K562 (cell line): Measurements from ENCODE around the gene C17orf113. TPM values are rescaled to one million over a fixed set of nuclear protein-coding genes. Genes with fewer than 3 reads are reported as not detected.
A peak's percentile ranks its signal among the peaks of the same experiment; 100 is the strongest.

Source experiments
- ARID1B ChIP-seq: fragments of 450-650 bp; IDR thresholded peaks from 2 replicates; pipeline ENCODE4 v1.6.1; 2016; ENCODE audit warnings: antibody characterized with exemption, mild to moderate bottlenecking, inconsistent platforms
- ATF1 ChIP-seq, 2 experiments: fragments of 450-650 bp in 1 of 2; IDR thresholded peaks; 2 replicates each; pipeline ENCODE4 v1.6.1; 2016; ENCODE audit warnings: missing compliant biosample characterization in 1 of 2, missing genetic modification characterization in 1 of 2
- BRF1 ChIP-seq: IDR thresholded peaks from 3 replicates; pipeline ENCODE4 v1.6.1; 2011; ENCODE audit warnings: borderline replicate concordance, mild to moderate bottlenecking; ENCODE audit not compliant: insufficient read length; ENCODE audit errors: extremely low read depth
- CBFB ChIP-seq: sonication (generic); formaldehyde crosslinking; IDR thresholded peaks from 2 replicates; pipeline ENCODE4 v1.4.0; 2020; ENCODE audit warnings: mild to moderate bottlenecking, missing genetic modification reagents
- FIP1L1 ChIP-seq: fragments of 200-400 bp; formaldehyde crosslinking; IDR thresholded peaks from 2 replicates; pipeline ENCODE4 v1.6.1; 2018; ENCODE audit warnings: mild to moderate bottlenecking, low read depth, low read length; ENCODE audit not compliant: poor library complexity, severe bottlenecking
- HDAC1 ChIP-seq, 2 experiments: fragments of 450-650 bp; IDR thresholded peaks; 2 replicates each; pipeline ENCODE4 v1.6.1; 2016 to 2017; ENCODE audit warnings: inconsistent platforms in 1 of 2, mild to moderate bottlenecking in 1 of 2, moderate library complexity in 1 of 2
- HOMEZ ChIP-seq: fragments of 250-450 bp; sonication (Bioruptor Pico); IDR thresholded peaks from 2 replicates; pipeline ENCODE4 v1.4.0; 2020; ENCODE audit warnings: mild to moderate bottlenecking, moderate library complexity
- JUN ChIP-seq, 2 experiments: sonication (generic) in 1 of 2; formaldehyde crosslinking in 1 of 2; IDR thresholded peaks; 2 replicates each; pipeline versions ENCODE4 v1.6.1 to v1.8.0; 2012 to 2022; ENCODE audit warnings: borderline replicate concordance in 2 of 2, mild to moderate bottlenecking in 2 of 2, improper control_type of control experiment in 1 of 2, low read depth in 1 of 2, low read length in 1 of 2, missing genetic modification reagents in 1 of 2
- MBD2 ChIP-seq: sonication (generic); IDR thresholded peaks from 2 replicates; pipeline ENCODE4 v1.6.1; 2016; ENCODE audit warnings: low read depth, borderline replicate concordance
- MTA2 ChIP-seq: fragments of 450-650 bp; IDR thresholded peaks from 2 replicates; pipeline ENCODE4 v1.6.1; 2016; ENCODE audit warnings: low read depth
- MXI1 ChIP-seq: IDR thresholded peaks from 2 replicates; pipeline ENCODE4 v1.6.1; 2011; ENCODE audit warnings: low read depth, mild to moderate bottlenecking, improper control_type of control experiment, low read length
- NR2C2 ChIP-seq, 2 experiments: fragments of 200-800 bp in 1 of 2; sonication (Bioruptor generic) in 1 of 2; sonication (generic) in 1 of 2; formaldehyde crosslinking in 1 of 2; IDR thresholded peaks; 2 replicates each; pipeline versions ENCODE4 v1.6.1 to v1.8.0; 2016 to 2022; ENCODE audit warnings: mild to moderate bottlenecking in 1 of 2, missing compliant biosample characterization in 1 of 2, missing genetic modification characterization in 1 of 2, missing genetic modification reagents in 1 of 2
- SMAD4 ChIP-seq: fragments of 250-450 bp; sonication (Bioruptor Pico); conservative IDR thresholded peaks from 2 replicates; pipeline ENCODE4 v1.8.0; 2021; ENCODE audit warnings: inconsistent platforms, mild to moderate bottlenecking, moderate library complexity
- SOX6 ChIP-seq: fragments of 450-650 bp; IDR thresholded peaks from 2 replicates; pipeline ENCODE4 v1.6.1; 2014; ENCODE audit warnings: mild to moderate bottlenecking
- TAF7 ChIP-seq: fragments of 450-650 bp; IDR thresholded peaks from 2 replicates; pipeline ENCODE4 v1.6.1; 2016; ENCODE audit warnings: missing genetic modification characterization, missing compliant biosample characterization
- ZEB2 ChIP-seq: fragments of 450-650 bp; IDR thresholded peaks from 2 replicates; pipeline ENCODE4 v1.6.1; 2016
- polyA plus RNA-seq, 8 experiments: library from polyadenylated mRNA; depleted of rRNA in 4 of 8; stranded (reverse) in 5 of 8; unstranded in 3 of 8; fragments of >200 nt; fragmentation: Nextera tagmentation in 2 of 8; fragmentation: Illumina TruSeq in 1 of 8; extraction: Ambion mirVana in 2 of 8; extraction: Trizol in 1 of 8; gene quantifications; 2 replicates each; pipeline versions ENCODE4 v1.2.1 to v1.2.3, GENCODE V29; 2011 to 2014; ENCODE audit warnings: inconsistent platforms in 1 of 8, missing spikeins in 1 of 8
- total RNA-seq, 7 experiments: library from RNA; depleted of rRNA in 6 of 7; stranded (reverse); fragments of >200 nt in 6 of 7; fragmentation: Illumina TruSeq in 2 of 7; extraction: Trizol in 2 of 7; gene quantifications; 2 replicates each; pipeline versions ENCODE4 v1.2.1 to v1.2.3, GENCODE V29; 2011 to 2021; ENCODE audit warnings: low replicate concordance in 1 of 7
- TF ChIP-seq, protein P1 (sequence below): fragments of 450-650 bp; formaldehyde crosslinking; IDR thresholded peaks from 2 replicates; pipeline ENCODE4 v1.4.0; 2020; ENCODE audit warnings: mild to moderate bottlenecking, moderate library complexity
- TF ChIP-seq, protein P2 (sequence below): fragments of 450-650 bp; IDR thresholded peaks from 2 replicates; pipeline ENCODE4 v1.7.0; 2016; ENCODE audit warnings: borderline replicate concordance

Gene C17orf113
- total and polyA plus RNA-seq, 9 of the 15 experiments (the other 6 are each of a cell fraction or from before 2014, with no cell fraction given) = 0.10 to 1.2 (median 0.31) TPM

DNA sequence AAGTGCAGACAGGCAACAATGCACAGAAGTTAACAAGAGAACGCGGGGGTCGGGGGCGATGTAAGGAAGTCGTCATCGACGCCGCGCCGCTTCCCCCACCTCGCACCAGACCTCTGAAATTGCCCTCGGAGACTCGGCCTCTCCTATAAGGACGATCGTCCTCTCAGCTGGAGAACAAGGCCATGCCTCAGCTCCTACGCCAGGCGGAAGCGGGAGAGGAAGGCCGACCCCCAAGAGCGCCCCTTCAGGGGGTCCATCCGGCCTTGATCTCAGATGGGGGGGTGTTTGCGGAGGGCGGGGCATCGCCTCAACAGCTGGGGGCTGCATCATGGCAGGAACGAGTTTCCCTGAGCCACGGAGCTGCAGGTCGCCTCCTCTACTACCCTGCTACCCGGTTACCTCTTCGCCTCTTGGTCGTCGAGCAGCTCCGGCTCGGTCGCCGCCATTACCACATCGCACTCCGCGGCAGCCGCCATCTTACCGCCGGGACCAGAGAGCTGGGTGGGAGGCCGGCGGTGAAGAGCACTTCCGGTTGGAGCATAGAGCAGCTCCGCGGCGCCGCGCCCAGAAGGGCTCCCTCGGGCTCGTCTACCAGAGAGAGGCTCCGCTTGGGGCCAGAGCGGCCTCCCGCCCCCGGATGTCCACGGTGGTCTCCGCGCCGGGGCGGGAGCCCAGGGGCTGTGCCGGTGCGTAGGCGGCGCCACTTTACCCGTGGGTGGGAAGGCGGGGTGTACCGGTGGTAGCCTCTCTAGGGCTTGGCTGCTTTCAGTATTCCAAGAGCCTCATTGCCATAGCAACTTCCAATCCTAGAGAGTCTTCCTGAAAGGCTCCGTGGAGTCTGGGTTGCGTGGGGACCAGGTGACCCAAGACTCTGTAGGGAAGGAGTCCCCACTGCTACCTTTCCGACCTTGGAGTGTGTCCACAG is 33.2 kb downstream of the C17orf113 start, which contains the start of gene DNAJC7 (continued):
- TF ChIP-seq HDAC1 (IDR thresholded peaks at IDR 0.05) (0 out of 4 replicates have a peak, but pooled peaks of 1 of the 2 experiments have one; percentile 35), JUN (IDR thresholded peaks at IDR 0.05; ENCODE audit: borderline replicate concordance, low read depth, low read length) (0 out of 2 replicates have a peak, but pooled peaks have one; percentile 36), JUN (CRISPR knock-in tag; IDR thresholded peaks at IDR 0.05; ENCODE audit: borderline replicate concordance) (no peak), SOX6 (peak; percentile 54), CBFB (CRISPR knock-in tag) (0 out of 2 replicates have a peak, but pooled peaks have one; percentile 19), ZEB2 (peak; percentile 36; the same call in 1 of the 2 replicates), TAF7 (tag) (peak; percentile 99), ARID1B (no peak), ATF1 (CRISPR knock-in tag; IDR thresholded peaks at IDR 0.05) (no peak), ATF1 (tag; IDR thresholded peaks at IDR 0.05) (peak; percentile 79), FIP1L1 (peak; percentile 87), MTA2 (no peak), NR2C2 (CRISPR knock-in tag; IDR thresholded peaks at IDR 0.05) (no peak), NR2C2 (tag; IDR thresholded peaks at IDR 0.05) (peak; percentile 76), SMAD4 (peak; percentile 90), MXI1 (peak; percentile 7; the same call in 1 of the 2 replicates), MBD2 (peak; percentile 65; the same call in 1 of the 2 replicates), BRF1 (no peak), HOMEZ (CRISPR knock-in tag) (no peak)
- TF ChIP-seq, protein P1, sequence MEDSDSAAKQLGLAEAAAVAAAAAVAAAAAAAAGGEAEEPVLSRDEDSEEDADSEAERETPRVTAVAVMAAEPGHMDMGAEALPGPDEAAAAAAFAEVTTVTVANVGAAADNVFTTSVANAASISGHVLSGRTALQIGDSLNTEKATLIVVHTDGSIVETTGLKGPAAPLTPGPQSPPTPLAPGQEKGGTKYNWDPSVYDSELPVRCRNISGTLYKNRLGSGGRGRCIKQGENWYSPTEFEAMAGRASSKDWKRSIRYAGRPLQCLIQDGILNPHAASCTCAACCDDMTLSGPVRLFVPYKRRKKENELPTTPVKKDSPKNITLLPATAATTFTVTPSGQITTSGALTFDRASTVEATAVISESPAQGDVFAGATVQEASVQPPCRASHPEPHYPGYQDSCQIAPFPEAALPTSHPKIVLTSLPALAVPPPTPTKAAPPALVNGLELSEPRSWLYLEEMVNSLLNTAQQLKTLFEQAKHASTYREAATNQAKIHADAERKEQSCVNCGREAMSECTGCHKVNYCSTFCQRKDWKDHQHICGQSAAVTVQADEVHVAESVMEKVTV (CRISPR knock-in tag) = no peak
- TF ChIP-seq, protein P2, sequence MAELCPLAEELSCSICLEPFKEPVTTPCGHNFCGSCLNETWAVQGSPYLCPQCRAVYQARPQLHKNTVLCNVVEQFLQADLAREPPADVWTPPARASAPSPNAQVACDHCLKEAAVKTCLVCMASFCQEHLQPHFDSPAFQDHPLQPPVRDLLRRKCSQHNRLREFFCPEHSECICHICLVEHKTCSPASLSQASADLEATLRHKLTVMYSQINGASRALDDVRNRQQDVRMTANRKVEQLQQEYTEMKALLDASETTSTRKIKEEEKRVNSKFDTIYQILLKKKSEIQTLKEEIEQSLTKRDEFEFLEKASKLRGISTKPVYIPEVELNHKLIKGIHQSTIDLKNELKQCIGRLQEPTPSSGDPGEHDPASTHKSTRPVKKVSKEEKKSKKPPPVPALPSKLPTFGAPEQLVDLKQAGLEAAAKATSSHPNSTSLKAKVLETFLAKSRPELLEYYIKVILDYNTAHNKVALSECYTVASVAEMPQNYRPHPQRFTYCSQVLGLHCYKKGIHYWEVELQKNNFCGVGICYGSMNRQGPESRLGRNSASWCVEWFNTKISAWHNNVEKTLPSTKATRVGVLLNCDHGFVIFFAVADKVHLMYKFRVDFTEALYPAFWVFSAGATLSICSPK = no peak
